NB4 (cell line): Measurements from ENCODE around the gene MYMK.

ENCODE experiments used
- MYC ChIP-seq: IDR thresholded peaks from 2 replicates; pipeline ENCODE4 v1.6.1; 2011; ENCODE audit warnings: low read depth, low read length
- POLR2A ChIP-seq: IDR thresholded peaks from 2 replicates; pipeline ENCODE4 v1.6.1; 2011; ENCODE audit warnings: mild to moderate bottlenecking; ENCODE audit not compliant: insufficient read length; ENCODE audit errors: extremely low read depth
- TF ChIP-seq, protein P1 (sequence below): IDR thresholded peaks from one replicate; pipeline ENCODE4 v1.5.1; 2012; ENCODE audit warnings: low read depth, low read length
- TF ChIP-seq, protein P2 (sequence below): IDR thresholded peaks from 2 replicates; pipeline ENCODE4 v1.6.1; 2011; ENCODE audit warnings: low read depth, low read length

- TF ChIP-seq, protein P1, sequence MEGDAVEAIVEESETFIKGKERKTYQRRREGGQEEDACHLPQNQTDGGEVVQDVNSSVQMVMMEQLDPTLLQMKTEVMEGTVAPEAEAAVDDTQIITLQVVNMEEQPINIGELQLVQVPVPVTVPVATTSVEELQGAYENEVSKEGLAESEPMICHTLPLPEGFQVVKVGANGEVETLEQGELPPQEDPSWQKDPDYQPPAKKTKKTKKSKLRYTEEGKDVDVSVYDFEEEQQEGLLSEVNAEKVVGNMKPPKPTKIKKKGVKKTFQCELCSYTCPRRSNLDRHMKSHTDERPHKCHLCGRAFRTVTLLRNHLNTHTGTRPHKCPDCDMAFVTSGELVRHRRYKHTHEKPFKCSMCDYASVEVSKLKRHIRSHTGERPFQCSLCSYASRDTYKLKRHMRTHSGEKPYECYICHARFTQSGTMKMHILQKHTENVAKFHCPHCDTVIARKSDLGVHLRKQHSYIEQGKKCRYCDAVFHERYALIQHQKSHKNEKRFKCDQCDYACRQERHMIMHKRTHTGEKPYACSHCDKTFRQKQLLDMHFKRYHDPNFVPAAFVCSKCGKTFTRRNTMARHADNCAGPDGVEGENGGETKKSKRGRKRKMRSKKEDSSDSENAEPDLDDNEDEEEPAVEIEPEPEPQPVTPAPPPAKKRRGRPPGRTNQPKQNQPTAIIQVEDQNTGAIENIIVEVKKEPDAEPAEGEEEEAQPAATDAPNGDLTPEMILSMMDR, result no peak
- TF ChIP-seq POLR2A (no peak), MYC (no peak)
- TF ChIP-seq, protein P2, sequence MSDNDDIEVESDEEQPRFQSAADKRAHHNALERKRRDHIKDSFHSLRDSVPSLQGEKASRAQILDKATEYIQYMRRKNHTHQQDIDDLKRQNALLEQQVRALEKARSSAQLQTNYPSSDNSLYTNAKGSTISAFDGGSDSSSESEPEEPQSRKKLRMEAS, result no peak
These were observed 9.1 kb upstream of the MYMK start for GRCh38 chr9:133533857-133534256.
